DOHH2 (cell line): ENCODE data around the gene SLC43A2.

ENCODE experiments used
- CTCF ChIP-seq: fragments of 200-600 bp; sonication (generic); IDR thresholded peaks from one replicate; pipeline ENCODE4 v1.5.1; 2014; ENCODE audit warnings: antibody characterized with exemption, mild to moderate bottlenecking, low read depth, low read length; ENCODE audit not compliant: poor library complexity, severe bottlenecking
- EZH2phosphoT487 ChIP-seq: fragments of 200-600 bp; sonication (generic); IDR thresholded peaks from 2 replicates; pipeline ENCODE4 v1.6.1; 2017; ENCODE audit warnings: borderline replicate concordance, mild to moderate bottlenecking, antibody characterized with exemption, low read length, moderate library complexity, mixed read lengths

- no peak for TF ChIP-seq CTCF
- no peak for TF ChIP-seq EZH2phosphoT487
Observed at GRCh38 chr17:1551741-1552140, 76.9 kb downstream of the SLC43A2 start.
